Measurements from ENCODE around the gene SMARCC1. TPM values are rescaled to one million over a fixed set of nuclear protein-coding genes. Genes with fewer than 3 reads are reported as not detected.

The SMARCC1 gene
- total and polyA plus RNA-seq, 2 of the 4 experiments (the other 2 are of a cell fraction), result 18.6 to 39.6 TPM

- TF ChIP-seq CEBPB (IDR thresholded peaks at IDR 0.05; ENCODE audit: low read depth, low read length) (no peak), SMC3 (IDR thresholded peaks at IDR 0.05; ENCODE audit: low read depth, low read length) (no peak), MAZ (IDR thresholded peaks at IDR 0.05; ENCODE audit: borderline replicate concordance, low read depth, low read length) (no peak), FOS (IDR thresholded peaks at IDR 0.05; ENCODE audit: low read depth, low read length) (no peak), POLR2A (IDR thresholded peaks at IDR 0.05; ENCODE audit: low read depth, low read length) (no peak), CHD1 (IDR thresholded peaks at IDR 0.05; ENCODE audit: low read depth, low read length) (no peak), USF2 (IDR thresholded peaks at IDR 0.05; ENCODE audit: low read depth, low read length) (no peak), MAFK (IDR thresholded peaks at IDR 0.05; ENCODE audit: low read depth, low read length) (no peak), MXI1 (IDR thresholded peaks at IDR 0.05; ENCODE audit: borderline replicate concordance, low read depth, low read length) (no peak)
- no peaks in the 10 kb centered on the region for H3K9me3 ChIP-seq (ENCODE audit: control insufficient read depth, insufficient read depth, low read length)
- no peak overlapping the region for H4K5ac ChIP-seq (ENCODE audit: low read depth, low read length)
- H2BK120ac ChIP-seq (ENCODE audit: low read depth, low read length), result no peak overlapping the region
- intact Hi-C loops (cut with micrococcal nuclease), result no loop called here
- 77% methylated on average over 4 of the region's 5 CpGs; no CpG with 5 or more reads in 1 of the 2 experiments for WGBS, 2 experiments (ENCODE audit: extremely low coverage in 2 of 2, insufficient read length in 1 of 2)
- ChIA-PET CTCF (no interaction called here), POLR2A (ENCODE audit: unreplicated experiment) (no interaction called here)
- H3K9ac ChIP-seq (ENCODE audit: low read depth, low read length), result no peak overlapping the region
- H2BK20ac ChIP-seq (ENCODE audit: low read depth, low read length), result no peak overlapping the region
- H3K36me3 ChIP-seq (ENCODE audit: control insufficient read depth, insufficient read depth, low read length), result peaks cover 9% of the 10 kb centered on the region
- no peak overlapping the region for H3K18ac ChIP-seq (ENCODE audit: low read depth, low read length)
- H3K4ac ChIP-seq (ENCODE audit: low read depth, low read length), result no peak overlapping the region
- no peak overlapping the region for H2BK15ac ChIP-seq (ENCODE audit: low read depth, low read length)
- H3K79me1 ChIP-seq (ENCODE audit: low read depth in 1 of 2, low read length in 2 of 2), result no peaks in the 10 kb centered on the region
- H3K56ac ChIP-seq (ENCODE audit: extremely low read depth, insufficient read depth, low read length), result no peak overlapping the region
- H2AFZ ChIP-seq (replicated peaks; ENCODE audit: low read length, poor library complexity), result no peak overlapping the region
- H3K4me2 ChIP-seq (ENCODE audit: low read depth, low read length), result no peak overlapping the region
- no peak overlapping the region for H2AK9ac ChIP-seq (replicated peaks; ENCODE audit: low read depth, low read length, poor library complexity)
- H4K20me1 ChIP-seq (ENCODE audit: insufficient read depth, low read length), result peaks cover 6% of the 10 kb centered on the region
- no peak overlapping the region for H3K27ac ChIP-seq (ENCODE audit: insufficient read depth, low read length)
- H4K8ac ChIP-seq (ENCODE audit: low read depth in 2 of 2, low read length in 2 of 2), result no peak overlapping the region
- no peak overlapping the region for H3K14ac ChIP-seq (replicated peaks; ENCODE audit: low read depth, low read length)
- no peak for ATAC-seq (ENCODE audit: low read depth)
- H2AK5ac ChIP-seq (ENCODE audit: low read depth, low read length), result no peak overlapping the region
- no TSS peak for BruUV-seq (replicated peaks)
- no peak overlapping the region for H3K23ac ChIP-seq (ENCODE audit: low read depth, low read length)
- peaks cover 28% of the 10 kb centered on the region for H3K27me3 ChIP-seq (ENCODE audit: control insufficient read depth, insufficient read depth, low read length)
- dilution Hi-C loops (cut with HindIII; ENCODE audit: low sequenced_read_pairs, unreplicated experiment), result no loop called here
- no peaks in the 10 kb centered on the region for H3K4me1 ChIP-seq (ENCODE audit: control insufficient read depth, insufficient read depth, low read length)
- no peak for DNase-seq
- H4K91ac ChIP-seq (ENCODE audit: insufficient read depth, low read depth, low read length), result no peak overlapping the region
- no peak overlapping the region for H2BK5ac ChIP-seq (ENCODE audit: low read depth, low read length, poor library complexity, severe bottlenecking)
- no peaks in the 10 kb centered on the region; the same call in none of the 2 replicates for H3K9me1 ChIP-seq (ENCODE audit: insufficient read depth, low read length)
- H3K4me3 ChIP-seq (ENCODE audit: insufficient read depth, low read depth, low read length), result no peak overlapping the region
- in situ Hi-C loops (cut with MboI; ENCODE audit: low sequenced_read_pairs), result no loop called here
Measured at GRCh38 chr3:47581422-47581821, 200.3 kb downstream of the SMARCC1 start.
